Ovary (tissue), 9 donors: Measurements from ENCODE around the gene NUDT1. TPM values are rescaled to one million over a fixed set of nuclear protein-coding genes. Genes with fewer than 3 reads are reported as not detected.

Source experiments
- DNase-seq, 5 donors: peaks; one replicate each; pipeline ENCODE4 v3.0.0-alpha.2; 2019 to 2020
- H3K27ac ChIP-seq, 2 donors: fragments of 200-600 bp; one replicate each; pipeline versions ENCODE4 v1.5.1 to v1.8.0; 2019 to 2022
- H3K27me3 ChIP-seq: fragments of 200-600 bp; one replicate; pipeline ENCODE4 v1.8.0; 2022
- H3K36me3 ChIP-seq: fragments of 200-600 bp; sonication (generic); one replicate; pipeline ENCODE4 v1.5.1; 2019
- H3K4me1 ChIP-seq: one replicate; pipeline ENCODE4 v1.8.1; 2013; ENCODE audit warnings: mild to moderate bottlenecking, moderate library complexity; ENCODE audit not compliant: insufficient read depth
- H3K4me3 ChIP-seq: fragments of 200-600 bp; sonication (generic); one replicate; pipeline ENCODE4 v1.5.1; 2017
- H3K9me3 ChIP-seq, 2 donors: fragments of 200-600 bp in 1 of 2; sonication (generic) in 1 of 2; one replicate each; pipeline versions ENCODE4 v1.5.1 to v1.8.1; 2013 to 2019; ENCODE audit warnings: mild to moderate bottlenecking in 1 of 2, moderate library complexity in 1 of 2
- CTCF ChIP-seq, 3 donors: fragments of 450-650 bp in 2 of 3; fragments of 200-600 bp in 1 of 3; IDR thresholded peaks; one replicate each; pipeline versions ENCODE4 v1.5.1 to v1.8.0; 2016 to 2022; ENCODE audit warnings: antibody characterized with exemption in 3 of 3, mild to moderate bottlenecking in 1 of 3
- EP300 ChIP-seq: sonication (generic); formaldehyde crosslinking; IDR thresholded peaks from one replicate; pipeline ENCODE4 v1.6.1; 2017; ENCODE audit warnings: antibody characterized with exemption
- POLR2A ChIP-seq: fragments of 450-650 bp; IDR thresholded peaks from one replicate; pipeline ENCODE4 v1.6.1; 2017; ENCODE audit warnings: antibody characterized with exemption, mild to moderate bottlenecking, moderate library complexity
- WGBS, 3 donors: extraction: QIAGEN DNeasy Blood & Tissue Kit in 1 of 3; methylation state at CpG; one replicate each; pipeline versions ENCODE4 v1.1.5 to v1.1.7; 2013 to 2017; 5-methylcytosine and 5-hydroxymethylcytosine counted together
- intact Hi-C, 4 donors: fragments of 100-400 bp; cut with DNase I; formaldehyde crosslinking; loops; one replicate each; pipeline versions ENCODE4 v1.11.0 to v1.15.1; 2022 to 2023
- polyA plus RNA-seq, 2 donors: library from polyadenylated mRNA; stranded (reverse); fragments of 200-250 nt in 1 of 2; fragments of 350-450 nt in 1 of 2; fragmentation: Illumina TruSeq in 1 of 2; extraction: RNeasy Lipid Tissue Mini Kit (QIAGEN cat#74804) in 1 of 2; gene quantifications; one replicate each; pipeline ENCODE4 v1.2.3, GENCODE V29; 2013 to 2014
- total RNA-seq, 7 donors: library from RNA; depleted of rRNA in 2 of 7; stranded (reverse); fragments of >200 nt in 2 of 7; fragmentation: NEBNext Ultra II Directional in 3 of 7; extraction: Animal tissue kit (Norgen Biotek cat#: 25700) in 3 of 7; gene quantifications; one replicate each; pipeline versions ENCODE4 v1.1.0 to v1.2.4, GENCODE V29; 2016 to 2023
- donor health status: DM: no; HTN: no; CAD: no; lungs with moderate emphysema.
- donor health status: DM: no; HTN: no; CAD: no.
- donor health status: Bipolar disorder and iron deficiency.
- donor health status: DM: yes; HTN: yes; CAD: no.
- donor health status: DM: no; HTN: no; CAD: no.
- donor health status: DM: yes; HTN: yes; CAD: no.

Gene NUDT1
- total and polyA plus RNA-seq, 9 donors, result 2.3 to 15.6 (median 9.1) TPM

DNA sequence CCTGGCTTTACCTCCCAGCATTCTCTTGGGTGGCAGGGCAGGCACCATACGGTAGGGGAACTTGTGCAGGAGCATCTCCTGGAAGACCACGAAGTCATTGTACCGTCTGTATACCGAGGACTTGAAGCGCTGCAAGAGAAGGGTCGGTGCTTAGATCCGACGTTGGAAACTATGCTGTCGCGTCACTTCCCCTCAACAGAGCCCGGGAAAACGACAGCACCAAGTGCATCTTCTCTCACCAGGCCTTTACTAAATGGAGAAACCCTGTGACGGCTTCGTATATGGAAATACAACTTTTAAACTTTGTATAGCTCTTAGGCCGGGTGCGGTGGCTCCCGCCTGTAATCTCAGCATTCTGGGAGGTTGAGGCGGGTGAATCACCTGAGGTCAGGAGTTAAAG is 33.1 kb downstream of the NUDT1 start:
- TF ChIP-seq CTCF (IDR thresholded peaks at IDR 0.05) (no peak), EP300 (no peak), POLR2A (no peak)
- H3K36me3 ChIP-seq, result no peaks in the 10 kb centered on the region
- no peak overlapping the region for H3K27ac ChIP-seq
- 87 to 91% (median 88%) methylated on average over 18 of the region's 18 CpGs for WGBS, 3 donors
- no peak for DNase-seq
- no peak overlapping the region for H3K4me3 ChIP-seq
- H3K27me3 ChIP-seq, result no peaks in the 10 kb centered on the region
- H3K4me1 ChIP-seq, result peaks cover 2% of the 10 kb centered on the region
- intact Hi-C loops, result no loop called here
- no peaks in the 10 kb centered on the region for H3K9me3 ChIP-seq

DNA sequence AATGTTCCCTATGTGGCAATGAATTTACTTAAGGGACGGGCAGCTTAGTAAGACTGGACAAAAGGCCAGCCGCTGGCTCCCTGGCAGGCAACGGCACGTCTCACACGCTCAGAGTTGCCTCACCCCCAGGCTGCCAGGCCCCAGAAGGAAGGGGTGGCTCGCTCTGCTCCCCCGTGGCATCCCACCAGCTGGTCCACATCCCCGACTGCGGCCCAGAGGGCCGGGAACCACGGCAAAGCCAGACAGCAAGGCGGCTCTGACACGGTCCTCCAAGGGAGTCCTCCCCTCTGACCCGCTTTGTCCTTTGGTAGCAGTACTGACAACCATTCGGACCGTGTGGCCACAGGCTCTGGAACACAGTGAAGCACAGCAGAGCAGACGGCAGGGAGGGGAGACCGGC is 34.1 kb downstream of the NUDT1 start:
- Histone ChIP-seq H3K9me3 (no peaks in the 10 kb centered on the region), H3K27me3 (no peaks in the 10 kb centered on the region), H3K27ac (no peak overlapping the region), H3K4me1 (peaks cover 2% of the 10 kb centered on the region), H3K4me3 (no peak overlapping the region), H3K36me3 (no peaks in the 10 kb centered on the region)
- DNase-seq, result no peak
- intact Hi-C loops, result no loop called here
- no peak for TF ChIP-seq POLR2A
- TF ChIP-seq CTCF (IDR thresholded peaks at IDR 0.05), result no peak
- no peak for TF ChIP-seq EP300
- WGBS, 3 donors, result 86 to 91% (median 87%) methylated on average over 18 of the region's 18 CpGs

GRCh38 chr7:2278026-2278425 is 36.0 kb downstream of the NUDT1 start:
- no peak for DNase-seq
- H3K4me3 ChIP-seq, result no peak overlapping the region
- no peak overlapping the region for H3K27ac ChIP-seq
- WGBS, 3 donors, result 93 to 95% (median 94%) methylated on average over 11 of the region's 11 CpGs
- H3K4me1 ChIP-seq, result peaks cover 11% of the 10 kb centered on the region
- H3K36me3 ChIP-seq, result no peaks in the 10 kb centered on the region
- TF ChIP-seq EP300 (no peak), CTCF (IDR thresholded peaks at IDR 0.05) (no peak), POLR2A (no peak)
- intact Hi-C loops, result no loop called here
- no peaks in the 10 kb centered on the region for H3K27me3 ChIP-seq
- no peaks in the 10 kb centered on the region for H3K9me3 ChIP-seq

- no peak for DNase-seq
- TF ChIP-seq POLR2A (no peak), EP300 (no peak), CTCF (IDR thresholded peaks at IDR 0.05) (no peak)
- Histone ChIP-seq H3K27me3 (no peaks in the 10 kb centered on the region), H3K9me3 (no peaks in the 10 kb centered on the region), H3K4me1 (peaks cover 11% of the 10 kb centered on the region), H3K36me3 (no peaks in the 10 kb centered on the region), H3K27ac (no peak overlapping the region), H3K4me3 (no peak overlapping the region)
- intact Hi-C loops, result no loop called here
- 9 to 14% (median 12%) methylated on average over 4 of the region's 4 CpGs for WGBS, 3 donors
Observed at GRCh38 chr7:2279896-2280295, 37.9 kb downstream of the NUDT1 start.

GRCh38 chr7:2280424-2280823 is 38.4 kb downstream of the NUDT1 start:
- WGBS, 3 donors, result 32 to 46% (median 32%) methylated on average over 2 of the region's 2 CpGs

More at GRCh38 chr7:2280424-2280823, 38.4 kb downstream of the NUDT1 start:
- intact Hi-C loops, result no loop called here
- H3K27ac ChIP-seq, result no peak overlapping the region
- H3K27me3 ChIP-seq, result no peaks in the 10 kb centered on the region
- H3K36me3 ChIP-seq, result no peaks in the 10 kb centered on the region
- peaks cover 11% of the 10 kb centered on the region for H3K4me1 ChIP-seq
- no peak for TF ChIP-seq POLR2A
- TF ChIP-seq EP300, result no peak
- TF ChIP-seq CTCF (IDR thresholded peaks at IDR 0.05), result no peak
- DNase-seq, result no peak
- H3K4me3 ChIP-seq, result no peak overlapping the region
- H3K9me3 ChIP-seq, result no peaks in the 10 kb centered on the region
